Airway epithelial cell (primary cell): Measurements from ENCODE around the gene ZNF555. TPM values are rescaled to one million over a fixed set of nuclear protein-coding genes. Genes with fewer than 3 reads are reported as not detected.

ENCODE experiments used
- total RNA-seq: library from RNA; depleted of rRNA; stranded (reverse); fragments of >200 nt; gene quantifications from 2 replicates; pipeline ENCODE4 v1.2.3, GENCODE V29; 2015

ZNF555 gene
- 1.9 and 4.0 TPM in 2 replicates for total RNA-seq

DNA sequence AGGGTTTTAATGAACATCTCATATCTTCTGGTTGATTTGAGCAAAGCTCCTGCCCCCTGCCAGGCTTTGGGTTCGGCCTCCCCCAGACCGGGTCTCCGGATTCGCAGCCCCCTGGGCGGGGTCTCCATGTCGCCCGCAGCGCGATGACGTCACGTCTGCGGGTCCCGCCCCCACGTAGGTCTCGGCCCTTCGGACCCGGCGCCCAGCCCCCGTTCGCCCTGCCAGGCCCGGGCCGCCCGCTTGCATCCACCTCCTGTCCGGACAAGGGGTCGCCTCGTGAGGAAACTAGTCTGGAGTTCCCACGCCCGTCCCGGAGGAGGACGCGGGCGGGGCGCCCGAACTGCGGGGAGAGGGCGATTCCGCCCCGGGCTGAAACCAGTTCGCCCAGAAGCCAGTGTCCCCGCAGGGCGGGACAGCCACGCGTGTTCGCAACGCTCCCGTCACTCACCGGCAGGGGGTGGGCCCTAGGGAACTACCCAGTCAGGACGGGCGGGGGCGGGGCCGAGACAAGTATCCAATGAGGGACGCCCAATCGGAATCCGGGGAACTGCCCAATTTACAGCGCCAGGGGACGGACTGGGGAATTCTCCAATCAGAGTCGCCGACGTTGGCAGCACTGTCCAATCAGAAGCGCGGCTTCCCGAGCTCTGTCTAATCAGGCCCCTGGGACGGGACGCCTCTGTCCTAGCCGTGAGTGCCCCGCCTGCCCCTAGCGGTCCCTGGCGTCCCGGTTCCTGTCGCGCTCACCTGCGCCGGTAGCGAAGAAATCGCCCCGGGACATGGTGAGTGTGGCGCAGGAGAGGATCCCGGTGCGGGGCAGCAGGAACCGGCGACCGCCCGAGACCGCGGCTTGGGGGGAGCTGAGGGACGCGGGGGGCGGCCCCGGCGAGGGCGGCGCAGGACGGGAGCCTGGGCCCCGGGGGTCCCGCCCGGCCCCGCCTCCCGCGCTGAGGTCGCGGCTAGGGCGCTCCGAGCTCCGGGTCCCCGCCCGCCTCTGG is at the start of gene ZNF555:
TSS of gene ZNF555 (plus strand) at position 682 of the 998 bp plus-strand sequence. CDS start at position 780, 98 bp downstream.

DNA sequence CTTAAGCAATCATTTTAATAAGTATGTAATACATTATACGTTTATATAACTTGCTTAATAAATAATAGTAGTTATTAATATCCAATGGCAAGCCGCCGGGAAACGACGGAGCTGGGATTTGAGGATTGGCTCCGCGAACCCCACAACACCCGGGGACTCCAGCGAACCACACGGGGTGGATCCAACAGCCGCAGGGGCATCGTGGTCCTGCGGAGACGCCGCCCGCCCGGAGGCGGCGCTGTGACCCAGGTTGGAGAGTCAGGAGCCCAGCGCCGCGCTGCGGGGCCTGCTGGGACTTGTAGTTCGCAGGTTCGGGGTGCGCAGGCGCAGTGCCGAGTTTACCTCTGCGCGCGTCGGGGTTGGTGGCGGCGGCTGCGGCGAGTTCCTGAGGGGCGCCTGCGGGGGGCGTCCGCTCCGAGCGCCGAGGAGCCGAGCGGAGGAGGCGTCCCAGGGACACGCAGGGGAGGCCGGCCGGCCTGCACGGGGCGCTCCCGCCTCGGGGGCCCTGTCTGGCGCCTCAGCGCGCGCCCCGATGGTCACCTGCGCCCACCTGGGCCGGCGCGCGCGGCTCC is 21.6 kb upstream of the ZNF555 start, which contains the start of gene ZNF554:
TSS of gene ZNF554 (plus strand) at position 329 of the 572 bp plus-strand sequence. CDS start at position 533, 204 bp downstream.

GRCh38 chr19:2867025-2867991 is 26.0 kb downstream of the ZNF555 start, which contains the start of gene ZNF556:
TSS of gene ZNF556 (plus strand) at chr19:2867335. CDS start at chr19:2867422, 87 bp downstream.

GRCh38 chr19:2900296-2901252 is 59.3 kb downstream of the ZNF555 start, which contains the start of gene ZNF57:
TSS of gene ZNF57 (plus strand) at chr19:2900928. CDS start at chr19:2901046, 118 bp downstream.

Other genes with a start within 250 kb of the ZNF555 start
- gene GNG7, start 138.8 kb upstream of the ZNF555 start, total RNA-seq: 0.09 and 0.14 TPM in 2 replicates
- 0.14 TPM in 1 of 2 replicates, not detected in the other for gene DIRAS1, start 120.1 kb upstream of the ZNF555 start, total RNA-seq
- gene SLC39A3, start 101.5 kb upstream of the ZNF555 start, total RNA-seq: 40.5 and 64.9 TPM in 2 replicates
- 70.2 and 72.1 TPM in 2 replicates for gene SGTA, start 58.2 kb upstream of the ZNF555 start, total RNA-seq
- 120 and 132 TPM in 2 replicates for gene THOP1, start 56.0 kb upstream of the ZNF555 start, total RNA-seq
- 2.2 and 4.0 TPM in 2 replicates for gene ZNF554, start 21.6 kb upstream of the ZNF555 start, total RNA-seq
- gene ZNF556, start 25.9 kb downstream of the ZNF555 start, total RNA-seq: 1.3 and 2.4 TPM in 2 replicates
- 8.0 and 14.7 TPM in 2 replicates for gene ZNF57, start 59.5 kb downstream of the ZNF555 start, total RNA-seq
- gene ZNF77, start 103.5 kb downstream of the ZNF555 start, total RNA-seq: 4.4 and 4.8 TPM in 2 replicates
- gene TLE6, start 136.1 kb downstream of the ZNF555 start, total RNA-seq: 0.21 and 0.93 TPM in 2 replicates
- gene TLE2, start 187.8 kb downstream of the ZNF555 start, total RNA-seq: 0.60 and 1.8 TPM in 2 replicates
- gene TLE5, start 221.0 kb downstream of the ZNF555 start, total RNA-seq: 257 and 383 TPM in 2 replicates